Measurements from ENCODE around the gene SMOC1.
A peak's percentile ranks its signal among the peaks of the same experiment; 100 is the strongest.

Gene SMOC1

DNA sequence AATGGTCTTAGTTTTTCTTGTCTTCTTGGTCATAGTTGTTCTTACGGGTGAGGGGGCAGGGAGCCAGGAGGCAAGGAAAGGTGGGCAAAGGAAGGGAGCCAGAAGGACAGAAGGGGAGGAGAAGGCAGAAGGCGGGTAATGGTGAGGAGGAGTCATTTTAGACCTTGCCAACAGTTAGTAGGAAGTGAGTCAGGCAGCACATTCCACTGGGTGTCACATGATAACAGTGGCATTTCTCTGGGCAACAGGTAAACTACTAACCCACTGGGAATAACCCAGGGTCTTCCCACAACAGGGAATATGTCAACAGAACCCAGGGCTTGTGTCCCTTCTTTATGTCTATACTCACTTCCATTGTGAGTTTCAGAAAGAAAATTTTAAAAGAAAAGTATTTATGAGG is 181.9 kb downstream of the SMOC1 start:
- TF ChIP-seq, protein P1, sequence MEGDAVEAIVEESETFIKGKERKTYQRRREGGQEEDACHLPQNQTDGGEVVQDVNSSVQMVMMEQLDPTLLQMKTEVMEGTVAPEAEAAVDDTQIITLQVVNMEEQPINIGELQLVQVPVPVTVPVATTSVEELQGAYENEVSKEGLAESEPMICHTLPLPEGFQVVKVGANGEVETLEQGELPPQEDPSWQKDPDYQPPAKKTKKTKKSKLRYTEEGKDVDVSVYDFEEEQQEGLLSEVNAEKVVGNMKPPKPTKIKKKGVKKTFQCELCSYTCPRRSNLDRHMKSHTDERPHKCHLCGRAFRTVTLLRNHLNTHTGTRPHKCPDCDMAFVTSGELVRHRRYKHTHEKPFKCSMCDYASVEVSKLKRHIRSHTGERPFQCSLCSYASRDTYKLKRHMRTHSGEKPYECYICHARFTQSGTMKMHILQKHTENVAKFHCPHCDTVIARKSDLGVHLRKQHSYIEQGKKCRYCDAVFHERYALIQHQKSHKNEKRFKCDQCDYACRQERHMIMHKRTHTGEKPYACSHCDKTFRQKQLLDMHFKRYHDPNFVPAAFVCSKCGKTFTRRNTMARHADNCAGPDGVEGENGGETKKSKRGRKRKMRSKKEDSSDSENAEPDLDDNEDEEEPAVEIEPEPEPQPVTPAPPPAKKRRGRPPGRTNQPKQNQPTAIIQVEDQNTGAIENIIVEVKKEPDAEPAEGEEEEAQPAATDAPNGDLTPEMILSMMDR (conservative IDR thresholded peaks at IDR 0.05; ENCODE audit: low read depth): no peak
- DNase-seq (ENCODE audit: low spot score): peak; percentile 60
- H3K27ac ChIP-seq: no peak overlapping the region
- CTCF ChIA-PET: no interaction called here
- POLR2A ChIA-PET (ENCODE audit: low non-redundant PET): no interaction called here

DNA sequence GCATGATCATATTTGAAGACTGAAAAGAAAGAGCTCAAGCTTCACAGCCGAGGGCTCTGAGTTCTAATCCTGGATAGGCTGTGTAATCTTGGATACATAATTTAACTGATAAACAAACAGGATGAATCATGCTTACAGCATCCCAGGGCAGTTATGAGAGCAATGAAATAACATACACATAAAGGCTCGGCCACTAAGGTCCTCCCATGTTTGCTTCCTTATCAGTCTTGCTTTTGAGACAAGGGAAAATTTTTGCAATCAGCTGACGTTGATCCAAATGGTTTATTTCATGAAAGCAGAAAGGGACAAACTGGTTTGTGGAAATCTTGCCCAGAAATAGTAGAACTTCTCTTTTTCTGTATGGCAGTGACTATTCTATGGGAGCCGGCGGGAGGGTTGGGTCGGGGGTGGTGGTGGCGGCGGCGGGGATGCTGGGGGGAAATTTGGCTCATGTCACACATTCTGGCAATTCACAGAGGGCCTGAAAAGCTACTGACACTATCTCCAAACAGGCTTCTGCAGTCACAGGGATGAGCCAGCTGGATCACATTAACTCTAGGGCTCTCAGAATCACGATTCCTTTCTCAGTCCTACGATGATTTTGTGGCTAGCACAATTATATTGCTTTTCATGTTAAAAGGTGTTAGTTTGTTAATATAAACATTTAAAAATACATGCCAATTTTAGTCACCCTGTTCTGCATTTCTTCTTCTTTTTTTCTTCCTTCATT is 185.1 kb downstream of the SMOC1 start:
- TF ChIP-seq, protein P1 (conservative IDR thresholded peaks at IDR 0.05; ENCODE audit: low read depth): no peak
- ChIA-PET CTCF (no interaction called here), POLR2A (ENCODE audit: low non-redundant PET) (no interaction called here)
- no peak overlapping the region for H3K27ac ChIP-seq
- DNase-seq (ENCODE audit: low spot score): no peak

DNA sequence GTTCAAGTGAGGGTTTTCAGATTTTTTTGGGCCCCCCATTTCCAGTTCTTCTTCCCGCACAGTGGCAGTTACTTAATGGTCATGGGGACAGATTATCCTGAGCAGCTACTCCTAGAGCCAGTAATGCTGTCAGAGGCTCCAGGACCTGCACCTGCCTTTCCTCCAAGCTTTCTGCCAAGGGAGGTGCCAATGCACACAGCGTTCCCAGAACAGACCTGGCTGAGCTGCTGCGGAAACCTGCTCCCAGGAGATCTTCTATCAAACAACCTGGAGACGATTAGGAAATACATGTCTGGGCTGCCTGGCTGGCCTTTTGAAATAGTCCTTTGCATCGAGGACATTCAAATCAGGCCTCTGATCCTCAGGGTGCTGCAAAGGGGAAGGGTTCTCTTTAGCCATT is 188.6 kb downstream of the SMOC1 start:
- ChIA-PET POLR2A (ENCODE audit: low non-redundant PET) (no interaction called here), CTCF (no interaction called here)

DNA sequence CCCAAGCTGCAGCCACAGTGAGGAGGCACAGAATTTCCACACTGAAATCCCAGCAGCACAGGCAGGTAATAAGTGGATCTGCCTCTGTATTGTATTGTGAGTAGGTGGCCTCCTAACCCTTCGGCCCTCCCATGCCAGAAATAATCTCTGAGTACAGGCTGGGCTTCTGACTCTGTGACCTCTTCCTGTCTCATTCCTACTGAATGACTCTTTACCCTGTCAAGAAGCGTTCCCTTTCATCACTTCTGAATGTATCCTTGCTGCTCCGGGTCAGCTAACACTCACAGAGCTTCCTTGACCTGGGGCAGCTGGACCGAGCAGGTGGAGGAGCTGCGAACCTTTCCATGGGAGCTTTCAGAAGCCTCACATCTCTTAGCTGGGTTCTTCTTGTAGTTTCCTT is 190.0 kb downstream of the SMOC1 start:
- H3K27ac ChIP-seq: no peak overlapping the region
- POLR2A ChIA-PET (ENCODE audit: low non-redundant PET): no interaction called here
- no peak for DNase-seq (ENCODE audit: low spot score)
- TF ChIP-seq, protein P1 (conservative IDR thresholded peaks at IDR 0.05; ENCODE audit: low read depth): no peak
- CTCF ChIA-PET: interaction anchor here (0.6 to 2.3 kb wide), 3 partner anchors 235 to 485 kb away, joined by 3 to 7 read pairs (median 4); no protein-coding TSS in a partner anchor

More for the DNA sequence above, 188.6 kb downstream of the SMOC1 start:
- DNase-seq (ENCODE audit: low spot score): no peak
- TF ChIP-seq, protein P1 (conservative IDR thresholded peaks at IDR 0.05; ENCODE audit: low read depth): no peak
- H3K27ac ChIP-seq: no peak overlapping the region

DNA sequence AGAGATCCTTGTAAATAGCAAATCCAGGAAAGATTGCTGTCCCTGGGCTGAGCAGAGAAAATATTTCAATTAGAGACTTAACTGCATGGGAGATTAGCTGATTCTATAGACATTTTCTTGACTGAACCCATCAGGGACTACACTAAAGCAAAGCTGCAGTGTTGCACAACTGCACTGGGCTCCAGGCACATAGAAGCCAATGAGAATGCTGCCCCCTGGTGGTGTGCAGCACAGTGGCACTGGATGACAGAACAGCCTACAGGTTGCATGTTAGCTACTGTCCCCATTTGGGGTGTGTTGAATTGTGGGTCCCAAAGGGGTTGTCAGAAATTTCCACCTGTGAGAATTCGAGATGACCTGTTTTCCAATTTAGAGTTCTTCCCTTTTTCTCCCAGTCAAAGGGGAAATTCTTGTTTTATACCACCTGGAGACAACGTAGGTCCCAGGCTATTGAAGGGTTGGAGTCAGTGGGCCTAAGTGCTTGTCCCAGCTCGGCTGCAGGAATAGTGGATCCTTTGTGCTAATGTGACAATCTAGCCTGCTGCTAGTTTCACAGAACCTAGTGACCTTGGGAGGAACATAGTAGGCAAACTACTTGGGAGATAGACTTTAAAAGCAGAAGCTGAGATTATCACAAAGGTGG is 194.8 kb downstream of the SMOC1 start:
- peak; percentile 75 for DNase-seq (ENCODE audit: low spot score)
- TF ChIP-seq, protein P1 (conservative IDR thresholded peaks at IDR 0.05; ENCODE audit: low read depth): peak; percentile 79
- ChIA-PET POLR2A (ENCODE audit: low non-redundant PET) (no interaction called here), CTCF (interaction anchor here (0.5 to 2.6 kb wide), 25 partner anchors 8 to 907 kb away, joined by 3 to 16 read pairs (median 3); no protein-coding TSS in a partner anchor)
- H3K27ac ChIP-seq: no peak overlapping the region

DNA sequence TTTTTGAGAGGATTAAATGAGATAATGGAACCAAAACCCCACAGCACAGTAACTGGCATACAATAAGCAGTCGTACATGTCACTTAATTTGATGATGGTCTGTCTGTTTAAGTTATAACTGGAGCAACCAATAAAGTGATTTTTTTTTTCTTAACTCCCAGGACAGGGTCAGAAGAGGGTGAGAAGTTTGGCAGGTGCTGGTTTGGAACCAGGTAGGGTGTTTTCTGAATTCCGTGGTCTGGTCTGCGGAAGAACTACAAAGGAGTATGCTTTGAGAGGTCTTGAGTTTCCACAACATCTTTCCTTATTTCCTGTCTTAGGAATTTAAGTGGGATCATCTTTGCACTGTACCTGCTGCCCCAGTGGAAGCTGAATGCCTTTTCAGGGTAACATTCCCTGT is 197.8 kb downstream of the SMOC1 start:
- ChIA-PET CTCF (no interaction called here), POLR2A (ENCODE audit: low non-redundant PET) (no interaction called here)
- TF ChIP-seq, protein P1 (conservative IDR thresholded peaks at IDR 0.05; ENCODE audit: low read depth): no peak
- H3K27ac ChIP-seq: no peak overlapping the region
- DNase-seq (ENCODE audit: low spot score): no peak

Data from RWPE1 (cell line).